ENCODE measurements around the gene DHRS4L2.
"Not testable (repeated sequence)": the region's sequence is repeated elsewhere in the genome, so short reads cannot be mapped to it uniquely, and the experiment has no call there.

DNA sequence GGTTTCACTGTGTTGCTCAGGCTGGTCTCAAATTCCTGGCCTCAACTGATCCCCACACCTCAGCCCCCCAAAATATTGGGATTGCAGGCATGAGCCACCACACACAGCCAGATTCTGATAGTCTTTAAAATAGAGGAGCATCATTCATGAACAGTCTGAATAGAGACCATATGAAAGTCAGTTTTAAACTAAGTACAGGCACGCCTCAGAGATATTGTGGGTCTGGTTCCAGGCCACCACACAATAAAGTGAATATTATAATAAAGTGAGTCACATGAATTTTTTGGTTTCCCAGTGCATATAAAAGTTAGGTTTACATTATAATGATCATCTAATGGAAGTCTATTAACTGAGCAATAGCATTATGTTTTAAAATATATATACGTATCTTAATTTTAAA lies 27.0 kb upstream of the DHRS4L2 start:
- TF ChIP-seq, protein P1, sequence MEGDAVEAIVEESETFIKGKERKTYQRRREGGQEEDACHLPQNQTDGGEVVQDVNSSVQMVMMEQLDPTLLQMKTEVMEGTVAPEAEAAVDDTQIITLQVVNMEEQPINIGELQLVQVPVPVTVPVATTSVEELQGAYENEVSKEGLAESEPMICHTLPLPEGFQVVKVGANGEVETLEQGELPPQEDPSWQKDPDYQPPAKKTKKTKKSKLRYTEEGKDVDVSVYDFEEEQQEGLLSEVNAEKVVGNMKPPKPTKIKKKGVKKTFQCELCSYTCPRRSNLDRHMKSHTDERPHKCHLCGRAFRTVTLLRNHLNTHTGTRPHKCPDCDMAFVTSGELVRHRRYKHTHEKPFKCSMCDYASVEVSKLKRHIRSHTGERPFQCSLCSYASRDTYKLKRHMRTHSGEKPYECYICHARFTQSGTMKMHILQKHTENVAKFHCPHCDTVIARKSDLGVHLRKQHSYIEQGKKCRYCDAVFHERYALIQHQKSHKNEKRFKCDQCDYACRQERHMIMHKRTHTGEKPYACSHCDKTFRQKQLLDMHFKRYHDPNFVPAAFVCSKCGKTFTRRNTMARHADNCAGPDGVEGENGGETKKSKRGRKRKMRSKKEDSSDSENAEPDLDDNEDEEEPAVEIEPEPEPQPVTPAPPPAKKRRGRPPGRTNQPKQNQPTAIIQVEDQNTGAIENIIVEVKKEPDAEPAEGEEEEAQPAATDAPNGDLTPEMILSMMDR (IDR thresholded peaks at IDR 0.05): not testable (repeated sequence)
- TF ChIP-seq EP300, POLR2A (IDR thresholded peaks at IDR 0.05): not testable (repeated sequence)

All from tibial nerve (tissue), 4 donors.